HCT116 (cell line): ENCODE data around the gene ATOH8. TPM values are rescaled to one million over a fixed set of nuclear protein-coding genes. Genes with fewer than 3 reads are reported as not detected.

Experiments
- ATAC-seq: fragments of 200-7000 bp; cut with Tn5 transposase; 2 replicates; pipeline ENCODE4 v1.9.1; 2020; ENCODE audit warnings: mild to moderate bottlenecking, moderate library complexity
- BruUV-seq: library from RNA; stranded (reverse); fragments of 400-500 nt; replicated peaks from 2 replicates; lab custom pipeline; 2021; lab: Mats Ljungman, UMichigan
- CTCF ChIA-PET: fragments of 300-600 bp; sonication (Branson Sonifier 250); formaldehyde crosslinking; loops from one replicate; lab custom pipeline; 2021; ENCODE audit warnings: antibody characterized with exemption; lab: Charles Lee
- POLR2A ChIA-PET: fragments of 300-600, 350-600 bp; sonication (Branson Sonifier 250); formaldehyde crosslinking; loops from one replicate; lab custom pipeline; 2021; ENCODE audit warnings: antibody characterized with exemption; lab: Charles Lee
- RAD21 ChIA-PET, 2 experiments: fragments of 300-600 bp; sonication (Branson Sonifier 250); formaldehyde crosslinking; loops; one replicate each; lab custom pipeline; 2023; ENCODE audit warnings: low total read pairs in 2 of 2; ENCODE audit not compliant: uncharacterized antibody in 2 of 2, unreplicated experiment in 2 of 2, low non-redundant PET in 1 of 2; lab: Charles Lee
- DNase-seq: peaks from one replicate; pipeline ENCODE4 v3.0.0-alpha.2; 2010; ENCODE audit warnings: low read depth, low spot score
- H2AFZ ChIP-seq: fragments of 200-600 bp; shearing (Covaris generic), sonication (generic); 2 replicates; pipeline ENCODE4 v1.6.1; 2017; ENCODE audit warnings: low read depth, mixed run types, mixed read lengths, antibody characterized with exemption, low read length; ENCODE audit not compliant: poor library complexity, severe bottlenecking
- H3K27ac ChIP-seq: 2 replicates; pipeline ENCODE4 v1.5.1; 2012; ENCODE audit warnings: low read depth, low read length
- H3K27me3 ChIP-seq: fragments of 200-600 bp; sonication (generic); 2 replicates; pipeline ENCODE4 v1.6.1; 2016; ENCODE audit warnings: mixed run types, low read length, mixed read lengths; ENCODE audit not compliant: insufficient read depth
- H3K36me3 ChIP-seq, 2 experiments: fragments of 200-500 bp in 1 of 2; fragments of 200-600 bp in 1 of 2; sonication (Bioruptor generic) in 1 of 2; sonication (generic) in 1 of 2; 2 replicates each; pipeline versions ENCODE4 v1.5.1 to v1.6.1; 2014 to 2016; ENCODE audit warnings: low read length in 2 of 2, inconsistent platforms in 1 of 2, mixed read lengths in 1 of 2, mixed run types in 1 of 2; ENCODE audit not compliant: insufficient read depth in 2 of 2, control insufficient read depth in 1 of 2
- H3K4me1 ChIP-seq, 2 experiments: fragments of 200-600 bp in 1 of 2; sonication (generic) in 1 of 2; 2 replicates each; pipeline versions ENCODE4 v1.5.1 to v1.6.1; 2012 to 2017; ENCODE audit warnings: low read length in 2 of 2, inconsistent platforms in 1 of 2, mild to moderate bottlenecking in 1 of 2, mixed read lengths in 1 of 2, mixed run types in 1 of 2, moderate library complexity in 1 of 2; ENCODE audit not compliant: insufficient read depth in 2 of 2, control insufficient read depth in 1 of 2
- H3K4me2 ChIP-seq: fragments of 200-600 bp; sonication (generic); 2 replicates; pipeline ENCODE4 v1.6.1; 2017; ENCODE audit warnings: mixed run types, low read length, mixed read lengths
- H3K4me3 ChIP-seq, 2 experiments: fragments of 200-600 bp in 1 of 2; sonication (generic) in 1 of 2; replicated peaks in 1 of 2; 2 replicates each; pipeline ENCODE4 v1.5.1; 2011 to 2016; ENCODE audit warnings: low read length in 2 of 2, control low read depth in 1 of 2, low read depth in 1 of 2, mild to moderate bottlenecking in 1 of 2, mixed read lengths in 1 of 2, mixed run types in 1 of 2
- H3K79me2 ChIP-seq: fragments of 200-600 bp; sonication (generic); 2 replicates; pipeline ENCODE4 v1.6.1; 2017; ENCODE audit warnings: mild to moderate bottlenecking, mixed run types, low read length, moderate library complexity, mixed read lengths; ENCODE audit not compliant: insufficient read depth
- H3K9ac ChIP-seq: fragments of 200-600 bp; sonication (generic); 2 replicates; pipeline ENCODE4 v1.6.1; 2016; ENCODE audit warnings: low read length, mixed read lengths
- H3K9me2 ChIP-seq: fragments of 200-600 bp; sonication (generic), shearing (Covaris generic); 2 replicates; pipeline ENCODE4 v1.6.1; 2017; ENCODE audit warnings: mixed run types, mild to moderate bottlenecking, moderate library complexity; ENCODE audit not compliant: insufficient read depth
- H3K9me3 ChIP-seq, 2 experiments: fragments of 200-500 bp in 1 of 2; fragments of 200-600 bp in 1 of 2; sonication (Bioruptor generic) in 1 of 2; sonication (generic) in 1 of 2; 2 replicates each; pipeline ENCODE4 v1.6.1; 2014 to 2017; ENCODE audit warnings: low read length in 2 of 2, mixed read lengths in 2 of 2, inconsistent platforms in 1 of 2, low read depth in 1 of 2, mild to moderate bottlenecking in 1 of 2, mixed run types in 1 of 2, moderate library complexity in 1 of 2; ENCODE audit not compliant: control insufficient read depth in 1 of 2, insufficient read depth in 1 of 2
- H4K20me1 ChIP-seq: fragments of 200-600 bp; sonication (generic), shearing (Covaris generic); 2 replicates; pipeline ENCODE4 v1.6.1; 2017; ENCODE audit warnings: mixed run types, mild to moderate bottlenecking, moderate library complexity; ENCODE audit not compliant: insufficient read depth
- ATF3 ChIP-seq: IDR thresholded peaks from 2 replicates; pipeline ENCODE4 v1.6.1; 2012
- CBX3 ChIP-seq: IDR thresholded peaks from 2 replicates; pipeline ENCODE4 v1.6.1; 2012; ENCODE audit warnings: low read depth
- CEBPB ChIP-seq: IDR thresholded peaks from 2 replicates; pipeline ENCODE4 v1.6.1; 2012; ENCODE audit warnings: low read depth
- EGR1 ChIP-seq: IDR thresholded peaks from 2 replicates; pipeline ENCODE4 v1.6.1; 2012; ENCODE audit warnings: low read depth
- EZH2 ChIP-seq: fragments of 200-600 bp; sonication (generic); IDR thresholded peaks from 2 replicates; pipeline ENCODE4 v1.6.1; 2017; ENCODE audit warnings: antibody characterized with exemption, mixed run types
- EZH2phosphoT487 ChIP-seq: fragments of 200-600 bp; IDR thresholded peaks from 2 replicates; pipeline ENCODE4 v1.6.1; 2018; ENCODE audit warnings: antibody characterized with exemption, borderline replicate concordance
- FOSL1 ChIP-seq: IDR thresholded peaks from 2 replicates; pipeline ENCODE4 v1.6.1; 2012; ENCODE audit warnings: low read depth
- JUND ChIP-seq: IDR thresholded peaks from 2 replicates; pipeline ENCODE4 v1.6.1; 2012
- RAD21 ChIP-seq: IDR thresholded peaks from 2 replicates; pipeline ENCODE4 v1.6.1; 2012; ENCODE audit warnings: low read depth, mild to moderate bottlenecking
- SP1 ChIP-seq: IDR thresholded peaks from 2 replicates; pipeline ENCODE4 v1.6.1; 2012; ENCODE audit warnings: low read depth
- SRF ChIP-seq: IDR thresholded peaks from 2 replicates; pipeline ENCODE4 v1.6.1; 2012; ENCODE audit warnings: low read depth
- TCF7L2 ChIP-seq: IDR thresholded peaks from 2 replicates; pipeline ENCODE4 v1.7.0; 2011; ENCODE audit warnings: borderline replicate concordance, inconsistent platforms; ENCODE audit not compliant: insufficient read depth, insufficient read length; ENCODE audit errors: extremely low read depth
- YY1 ChIP-seq: IDR thresholded peaks from 2 replicates; pipeline ENCODE4 v1.6.1; 2011; ENCODE audit warnings: low read length, low read depth, moderate library complexity, mild to moderate bottlenecking; ENCODE audit not compliant: insufficient replicate concordance; ENCODE audit errors: extremely low read depth
- ZBTB33 ChIP-seq: IDR thresholded peaks from 2 replicates; pipeline ENCODE4 v1.6.1; 2011; ENCODE audit warnings: mild to moderate bottlenecking, low read length, moderate library complexity; ENCODE audit not compliant: insufficient replicate concordance; ENCODE audit errors: extremely low read depth
- ZFX ChIP-seq: fragments of 450-650 bp; IDR thresholded peaks from 2 replicates; pipeline ENCODE4 v1.6.1; 2017
- intact Hi-C: fragments of 100-400 bp; cut with micrococcal nuclease; formaldehyde crosslinking; loops from 2 replicates; pipeline ENCODE4 v1.10.0; 2022
- total RNA-seq: library from RNA; stranded (reverse); gene quantifications from one replicate; pipeline ENCODE4 v1.2.1, GENCODE V29; 2021; ENCODE audit not compliant: unreplicated experiment
- TF ChIP-seq, protein P1 (sequence below): IDR thresholded peaks from 2 replicates; pipeline ENCODE4 v1.6.1; 2012

ATOH8 gene
- total RNA-seq, 1 experiment from 2014 or later = 0.74 TPM

GRCh38 chr2:85760872-85761271 lies 7.1 kb downstream of the ATOH8 start (continued):
- TF ChIP-seq ZBTB33 (no peak), CBX3 (no peak), EZH2phosphoT487 (no peak), ZFX (no peak), EZH2 (no peak), CEBPB (no peak)

GRCh38 chr2:85761512-85761944 lies 7.7 kb downstream of the ATOH8 start:
- H3K9me2 ChIP-seq = no peaks in the 10 kb centered on the region
- ChIA-PET POLR2A (interaction anchor here (0.8 to 1.2 kb wide), 2 partner anchors 10 to 11 kb away, joined by 3 to 5 read pairs; no protein-coding TSS in a partner anchor), RAD21 (interaction anchor here in 1 of 2 experiments (0.7 to 1.3 kb wide), 2 partner anchors 10 to 19 kb away, joined by 3 read pairs; no protein-coding TSS in a partner anchor), CTCF (interaction anchor here (1.0 to 3.8 kb wide), 5 partner anchors 8 to 66 kb away, joined by 3 to 20 read pairs (median 4); no protein-coding TSS in a partner anchor)
- H3K79me2 ChIP-seq = no peaks in the 10 kb centered on the region
- TF ChIP-seq EGR1 (no peak), JUND (no peak), RAD21 (no peak), SRF (no peak), YY1 (no peak), TCF7L2 (no peak), SP1 (no peak), ATF3 (no peak), ZFX (no peak), FOSL1 (no peak)
- TF ChIP-seq, protein P1, sequence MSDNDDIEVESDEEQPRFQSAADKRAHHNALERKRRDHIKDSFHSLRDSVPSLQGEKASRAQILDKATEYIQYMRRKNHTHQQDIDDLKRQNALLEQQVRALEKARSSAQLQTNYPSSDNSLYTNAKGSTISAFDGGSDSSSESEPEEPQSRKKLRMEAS = no peak
- BruUV-seq = no TSS peak
- no peaks in the 10 kb centered on the region; the same call in 1 of the 2 replicates for H3K27me3 ChIP-seq
- H3K4me3 ChIP-seq = no peak overlapping the region
- no peaks in the 10 kb centered on the region for H4K20me1 ChIP-seq
- no peaks in the 10 kb centered on the region for H3K36me3 ChIP-seq
- intact Hi-C loops = no loop called here
- no peak for DNase-seq
- ATAC-seq = no peak
- H3K9ac ChIP-seq = no peak overlapping the region
- no peak overlapping the region for H3K4me2 ChIP-seq
- H2AFZ ChIP-seq = no peak overlapping the region
- H3K4me1 ChIP-seq = 0 out of 4 replicates have a peak, but pooled peaks cover 0 to 3% of the 10 kb centered on the region in 2 experiments
- no peaks in the 10 kb centered on the region for H3K9me3 ChIP-seq
- H3K27ac ChIP-seq = no peak overlapping the region
